Activated B cell treated with CpG ODN at 0.5 μM for 24 hours (primary cell): Measurements from ENCODE around the gene ADAMTS8. TPM values are rescaled to one million over a fixed set of nuclear protein-coding genes. Genes with fewer than 3 reads are reported as not detected.

Experiments
- ATAC-seq: fragments of 200-7000 bp; cut with Tn5 transposase; one replicate; pipeline ENCODE4 v1.10.0; 2021; ENCODE audit warnings: low read depth, mild to moderate bottlenecking, moderate library complexity
- CTCF ChIA-PET: fragments of 350-600 bp; sonication (Branson Sonifier 250); formaldehyde crosslinking; loops from one replicate; lab custom pipeline; 2021; ENCODE audit warnings: antibody characterized with exemption; lab: Charles Lee
- POLR2A ChIA-PET: fragments of 350-600 bp; sonication (Branson Sonifier 250); formaldehyde crosslinking; loops from one replicate; lab custom pipeline; 2021; ENCODE audit warnings: antibody characterized with exemption; lab: Charles Lee
- DNase-seq: peaks from one replicate; pipeline ENCODE4 v3.0.0; 2022
- H3K27ac Mint-ChIP-seq: one replicate; pipeline ENCODE4 v1.8.0; 2020; ENCODE audit warnings: mixed read lengths
- H3K27me3 Mint-ChIP-seq: one replicate; pipeline ENCODE4 v1.8.0; 2021; ENCODE audit warnings: mixed read lengths
- H3K36me3 Mint-ChIP-seq: one replicate; pipeline ENCODE4 v1.8.0; 2021; ENCODE audit warnings: low read depth, mixed read lengths
- H3K4me1 Mint-ChIP-seq: one replicate; pipeline ENCODE4 v1.8.0; 2021; ENCODE audit warnings: mixed read lengths
- H3K4me3 Mint-ChIP-seq: one replicate; pipeline ENCODE4 v1.8.0; 2020; ENCODE audit warnings: mild to moderate bottlenecking, mixed read lengths
- H3K9me3 Mint-ChIP-seq: one replicate; pipeline ENCODE4 v1.8.0; 2020; ENCODE audit warnings: mixed read lengths
- intact Hi-C: fragments of 100-400 bp; cut with micrococcal nuclease; formaldehyde crosslinking; loops from one replicate; pipeline ENCODE4 v1.15.1; 2024
- total RNA-seq: library from RNA; stranded (reverse); gene quantifications from 2 replicates; pipeline ENCODE4 v1.2.3, GENCODE V29; 2022
- TF ChIP-seq, protein P1 (sequence below): fragments of 200-600 bp; IDR thresholded peaks from one replicate; pipeline ENCODE4 v1.8.0; 2022; ENCODE audit warnings: antibody characterized with exemption, mild to moderate bottlenecking

The ADAMTS8 gene
- total RNA-seq, 1 donor from 2014 or later: not detected

DNA sequence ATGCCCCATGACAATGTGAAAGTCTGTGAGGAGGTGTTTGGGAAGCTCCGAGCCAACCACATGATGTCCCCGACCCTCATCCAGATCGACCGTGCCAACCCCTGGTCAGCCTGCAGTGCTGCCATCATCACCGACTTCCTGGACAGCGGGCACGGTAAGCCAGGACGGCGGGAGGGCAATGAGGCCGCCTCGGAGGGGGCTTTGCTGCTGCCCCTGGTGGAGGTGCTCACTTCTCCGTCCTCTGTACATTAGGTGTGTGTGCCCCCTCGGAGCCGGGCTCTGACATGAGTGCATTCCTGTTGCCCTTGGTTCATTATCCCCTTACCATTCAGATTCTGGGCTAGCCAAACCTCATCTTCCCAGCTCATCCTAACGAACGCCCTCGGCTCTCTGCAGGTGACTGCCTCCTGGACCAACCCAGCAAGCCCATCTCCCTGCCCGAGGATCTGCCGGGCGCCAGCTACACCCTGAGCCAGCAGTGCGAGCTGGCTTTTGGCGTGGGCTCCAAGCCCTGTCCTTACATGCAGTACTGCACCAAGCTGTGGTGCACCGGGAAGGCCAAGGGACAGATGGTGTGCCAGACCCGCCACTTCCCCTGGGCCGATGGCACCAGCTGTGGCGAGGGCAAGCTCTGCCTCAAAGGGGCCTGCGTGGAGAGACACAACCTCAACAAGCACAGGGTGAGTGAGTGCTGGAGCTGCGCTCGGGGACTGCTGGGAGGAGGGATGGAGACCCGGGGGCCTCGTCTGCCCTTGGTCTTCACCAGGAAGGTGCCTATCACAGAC, 33.9 kb upstream of the ADAMTS8 start:
- intact Hi-C loops: no loop called here
- ATAC-seq (no peak), DNase-seq (no peak)
- Mint-ChIP-seq H3K4me3 (no peak overlapping the region), H3K9me3 (no peaks in the 10 kb centered on the region), H3K36me3 (no peaks in the 10 kb centered on the region), H3K27ac (no peak overlapping the region), H3K27me3 (peaks cover 3% of the 10 kb centered on the region), H3K4me1 (no peaks in the 10 kb centered on the region)
- POLR2A ChIA-PET: no interaction called here
- TF ChIP-seq, protein P1, sequence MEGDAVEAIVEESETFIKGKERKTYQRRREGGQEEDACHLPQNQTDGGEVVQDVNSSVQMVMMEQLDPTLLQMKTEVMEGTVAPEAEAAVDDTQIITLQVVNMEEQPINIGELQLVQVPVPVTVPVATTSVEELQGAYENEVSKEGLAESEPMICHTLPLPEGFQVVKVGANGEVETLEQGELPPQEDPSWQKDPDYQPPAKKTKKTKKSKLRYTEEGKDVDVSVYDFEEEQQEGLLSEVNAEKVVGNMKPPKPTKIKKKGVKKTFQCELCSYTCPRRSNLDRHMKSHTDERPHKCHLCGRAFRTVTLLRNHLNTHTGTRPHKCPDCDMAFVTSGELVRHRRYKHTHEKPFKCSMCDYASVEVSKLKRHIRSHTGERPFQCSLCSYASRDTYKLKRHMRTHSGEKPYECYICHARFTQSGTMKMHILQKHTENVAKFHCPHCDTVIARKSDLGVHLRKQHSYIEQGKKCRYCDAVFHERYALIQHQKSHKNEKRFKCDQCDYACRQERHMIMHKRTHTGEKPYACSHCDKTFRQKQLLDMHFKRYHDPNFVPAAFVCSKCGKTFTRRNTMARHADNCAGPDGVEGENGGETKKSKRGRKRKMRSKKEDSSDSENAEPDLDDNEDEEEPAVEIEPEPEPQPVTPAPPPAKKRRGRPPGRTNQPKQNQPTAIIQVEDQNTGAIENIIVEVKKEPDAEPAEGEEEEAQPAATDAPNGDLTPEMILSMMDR: no peak
- CTCF ChIA-PET: no interaction called here

DNA sequence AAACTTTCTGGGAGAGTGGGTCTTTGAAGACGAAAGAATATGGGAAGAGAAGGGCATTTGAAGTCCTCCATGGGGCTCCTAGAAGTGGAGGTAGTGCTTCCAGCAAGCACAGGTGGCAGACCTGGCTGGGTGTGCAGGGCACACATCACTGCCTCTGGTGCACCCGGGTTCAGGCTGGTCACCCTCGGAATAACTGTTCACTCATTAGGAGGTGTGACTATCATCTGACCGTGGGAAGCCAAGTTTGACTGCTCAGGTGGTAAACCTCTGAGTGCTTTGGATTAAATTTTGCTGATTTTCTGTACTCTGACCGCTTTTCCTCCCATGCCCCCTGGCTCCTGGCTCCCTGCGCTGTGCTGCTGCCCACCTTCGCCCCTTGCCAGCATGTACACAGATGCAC, 31.1 kb upstream of the ADAMTS8 start:
- no peak for ATAC-seq
- no peak for DNase-seq
- TF ChIP-seq, protein P1: no peak
- ChIA-PET POLR2A (no interaction called here), CTCF (no interaction called here)
- Mint-ChIP-seq H3K36me3 (no peaks in the 10 kb centered on the region), H3K4me1 (no peaks in the 10 kb centered on the region), H3K9me3 (no peaks in the 10 kb centered on the region), H3K27ac (no peak overlapping the region), H3K4me3 (no peak overlapping the region), H3K27me3 (peaks cover 3% of the 10 kb centered on the region)
- intact Hi-C loops: no loop called here

DNA sequence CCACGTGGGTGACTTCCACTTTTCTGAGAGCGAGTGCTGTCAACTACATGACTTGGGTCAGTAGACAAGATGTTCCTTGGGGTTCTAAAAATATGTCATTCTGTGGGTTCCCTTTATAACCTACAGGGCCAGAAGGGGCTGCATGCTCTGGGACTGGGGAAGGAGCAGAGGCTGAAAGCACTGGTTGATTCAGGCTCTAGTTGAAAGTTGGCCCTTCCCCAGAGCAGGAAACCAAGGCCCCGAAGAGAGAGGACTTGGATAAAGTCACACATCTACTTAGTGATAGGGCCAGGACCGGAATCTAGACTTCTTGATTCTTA, 30.0 kb upstream of the ADAMTS8 start:
- no peak overlapping the region for H3K4me3 Mint-ChIP-seq
- intact Hi-C loops: no loop called here
- TF ChIP-seq, protein P1: no peak
- H3K27ac Mint-ChIP-seq: no peak overlapping the region
- H3K27me3 Mint-ChIP-seq: peaks cover 6% of the 10 kb centered on the region
- ChIA-PET POLR2A (no interaction called here), CTCF (no interaction called here)
- ATAC-seq (no peak), DNase-seq (no peak)
- no peaks in the 10 kb centered on the region for H3K36me3 Mint-ChIP-seq
- H3K9me3 Mint-ChIP-seq: no peaks in the 10 kb centered on the region
- no peaks in the 10 kb centered on the region for H3K4me1 Mint-ChIP-seq

DNA sequence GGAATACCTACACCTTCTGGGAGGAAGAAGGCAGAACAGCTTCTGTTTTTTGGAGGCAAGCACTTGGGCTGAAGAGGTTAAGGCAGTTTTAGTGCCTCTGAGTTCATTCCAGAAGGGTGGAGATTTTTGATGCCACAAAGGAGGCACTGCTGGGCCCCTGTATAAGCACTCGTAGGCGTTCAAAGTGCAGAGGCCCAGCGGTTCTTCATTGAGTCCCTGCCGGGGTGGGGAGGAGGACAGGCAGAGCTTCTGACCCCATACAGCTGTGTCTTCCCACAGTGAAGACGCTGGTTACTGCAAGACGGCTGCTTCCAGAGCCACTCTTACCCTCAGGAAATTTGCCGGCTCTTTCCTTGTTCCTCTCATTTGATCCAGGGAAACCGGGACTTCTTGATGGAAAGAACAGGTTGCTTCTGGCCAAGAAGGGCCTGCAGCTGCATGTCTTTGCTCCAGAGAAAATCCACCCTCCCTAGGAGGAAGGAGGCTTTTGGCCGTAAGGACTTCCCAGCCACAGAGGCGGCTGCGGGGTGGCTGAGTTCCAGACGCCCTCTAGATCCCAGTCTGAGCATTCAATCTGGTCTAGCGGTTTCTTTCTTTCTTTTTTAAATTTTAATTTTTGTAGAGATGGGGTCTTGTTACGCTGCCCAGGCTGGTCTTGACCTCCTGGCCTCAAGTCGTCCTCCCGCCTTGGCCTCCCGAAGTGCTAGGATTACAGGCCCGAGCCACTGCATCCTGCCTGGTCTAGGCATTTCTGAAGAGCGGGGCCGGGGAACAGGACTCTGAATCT, 29.4 kb upstream of the ADAMTS8 start:
- Mint-ChIP-seq H3K27me3 (peaks cover 6% of the 10 kb centered on the region), H3K36me3 (no peaks in the 10 kb centered on the region), H3K9me3 (no peaks in the 10 kb centered on the region), H3K27ac (no peak overlapping the region), H3K4me3 (no peak overlapping the region), H3K4me1 (no peaks in the 10 kb centered on the region)
- intact Hi-C loops: no loop called here
- ChIA-PET CTCF (interaction anchor here (0.7 kb wide), 1 partner anchor 129 kb away, joined by 4 read pairs; no protein-coding TSS in a partner anchor), POLR2A (no interaction called here)
- ATAC-seq (no peak), DNase-seq (no peak)
- TF ChIP-seq, protein P1: no peak

DNA sequence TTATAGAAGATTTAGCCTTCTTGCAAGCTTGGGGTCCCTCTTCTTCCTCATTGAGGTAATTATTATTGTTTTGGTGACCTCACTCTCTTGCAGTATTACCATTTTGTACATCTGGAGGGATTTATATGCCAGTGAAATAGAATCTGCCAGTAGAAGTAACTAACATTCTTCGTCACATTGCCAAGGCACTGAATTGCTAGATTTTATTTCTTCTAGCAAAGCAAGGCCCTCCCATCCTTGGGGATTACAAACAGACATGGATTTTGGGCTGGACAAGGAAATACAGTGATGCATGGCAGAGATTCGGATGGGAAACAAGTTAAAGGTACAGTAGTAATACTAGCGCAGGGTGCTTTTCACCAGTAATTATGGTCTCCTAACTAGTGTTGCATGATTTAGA, 27.9 kb upstream of the ADAMTS8 start:
- ChIA-PET POLR2A (no interaction called here), CTCF (no interaction called here)
- TF ChIP-seq, protein P1: no peak
- no peaks in the 10 kb centered on the region for H3K9me3 Mint-ChIP-seq
- H3K27me3 Mint-ChIP-seq: peaks cover 11% of the 10 kb centered on the region
- no peaks in the 10 kb centered on the region for H3K4me1 Mint-ChIP-seq
- H3K4me3 Mint-ChIP-seq: no peak overlapping the region
- intact Hi-C loops: no loop called here
- H3K27ac Mint-ChIP-seq: no peak overlapping the region
- DNase-seq (no peak), ATAC-seq (no peak)
- no peaks in the 10 kb centered on the region for H3K36me3 Mint-ChIP-seq
